WTC11 (cell line): ENCODE data around the gene PWP2. TPM values are rescaled to one million over a fixed set of nuclear protein-coding genes. Genes with fewer than 3 reads are reported as not detected.

ENCODE experiments used
- ATAC-seq: fragments of 200-7000 bp; cut with Tn5 transposase; 2 replicates; pipeline ENCODE4 v1.10.0; 2021; ENCODE audit warnings: mild to moderate bottlenecking, moderate library complexity
- CTCF ChIA-PET: fragments of 300-600 bp; sonication (Branson Sonifier 250); formaldehyde crosslinking; loops from one replicate; lab custom pipeline; 2021; ENCODE audit warnings: antibody characterized with exemption; lab: Charles Lee
- POLR2A ChIA-PET: fragments of 350-600 bp; sonication (Branson Sonifier 250); formaldehyde crosslinking; loops from one replicate; lab custom pipeline; 2021; ENCODE audit warnings: antibody characterized with exemption; lab: Charles Lee
- DNase-seq: peaks from one replicate; pipeline ENCODE4 v3.0.0; 2021; ENCODE audit warnings: low spot score
- H3K27ac Mint-ChIP-seq: 2 replicates; pipeline ENCODE4 v1.8.0; 2021; ENCODE audit warnings: mixed read lengths
- H3K27me3 Mint-ChIP-seq: 2 replicates; pipeline ENCODE4 v1.8.0; 2021; ENCODE audit warnings: low read depth, mild to moderate bottlenecking, moderate library complexity, mixed read lengths
- H3K36me3 Mint-ChIP-seq: 2 replicates; pipeline ENCODE4 v1.8.0; 2021; ENCODE audit warnings: mixed read lengths
- H3K4me1 Mint-ChIP-seq: 2 replicates; pipeline ENCODE4 v1.8.0; 2022; ENCODE audit warnings: mixed read lengths
- H3K4me3 Mint-ChIP-seq: 2 replicates; pipeline ENCODE4 v1.8.0; 2021; ENCODE audit warnings: mild to moderate bottlenecking, moderate library complexity, mixed read lengths
- H3K9me3 Mint-ChIP-seq: 2 replicates; pipeline ENCODE4 v1.8.0; 2021; ENCODE audit warnings: mixed read lengths
- ATF1 ChIP-seq: sonication (generic); formaldehyde crosslinking; IDR thresholded peaks from 2 replicates; pipeline ENCODE4 v1.8.1; 2023; ENCODE audit warnings: mild to moderate bottlenecking, moderate library complexity, missing genetic modification reagents
- CBFB ChIP-seq: sonication (generic); formaldehyde crosslinking; IDR thresholded peaks from 2 replicates; pipeline ENCODE4 v1.8.1; 2022; ENCODE audit warnings: mild to moderate bottlenecking, low read depth, missing genetic modification reagents
- ETV6 ChIP-seq: sonication (generic); formaldehyde crosslinking; IDR thresholded peaks from 2 replicates; pipeline ENCODE4 v1.8.1; 2022; ENCODE audit warnings: mild to moderate bottlenecking, missing genetic modification reagents
- FOXP1 ChIP-seq: sonication (generic); formaldehyde crosslinking; IDR thresholded peaks from 2 replicates; pipeline ENCODE4 v1.8.0; 2022; ENCODE audit warnings: missing genetic modification reagents, mild to moderate bottlenecking, moderate library complexity, borderline replicate concordance
- GTF2I ChIP-seq: fragments of 250-450 bp; sonication (Bioruptor Pico); conservative IDR thresholded peaks from 2 replicates; pipeline ENCODE4 v1.4.0; 2021; ENCODE audit warnings: mild to moderate bottlenecking
- IRF2 ChIP-seq: sonication (generic); formaldehyde crosslinking; IDR thresholded peaks from 2 replicates; pipeline ENCODE4 v1.8.0; 2022; ENCODE audit warnings: low read depth, missing genetic modification reagents, borderline replicate concordance
- JUN ChIP-seq: sonication (generic); formaldehyde crosslinking; IDR thresholded peaks from 2 replicates; pipeline ENCODE4 v1.8.0; 2023; ENCODE audit warnings: mild to moderate bottlenecking, missing genetic modification reagents
- NR2C2 ChIP-seq: sonication (generic); formaldehyde crosslinking; IDR thresholded peaks from 2 replicates; pipeline ENCODE4 v1.8.0; 2022; ENCODE audit warnings: mild to moderate bottlenecking, missing genetic modification reagents
- NR3C1 ChIP-seq: sonication (generic); formaldehyde crosslinking; conservative IDR thresholded peaks from 2 replicates; pipeline ENCODE4 v1.8.1; 2023; ENCODE audit warnings: low read depth, mild to moderate bottlenecking, missing genetic modification reagents
- OVOL2 ChIP-seq: fragments of 250-450 bp; sonication (Bioruptor Pico); IDR thresholded peaks from 2 replicates; pipeline ENCODE4 v1.9.0; 2021; ENCODE audit warnings: mild to moderate bottlenecking, borderline replicate concordance
- SMAD4 ChIP-seq: sonication (generic); formaldehyde crosslinking; IDR thresholded peaks from 2 replicates; pipeline ENCODE4 v1.8.0; 2022; ENCODE audit warnings: mild to moderate bottlenecking, missing genetic modification reagents
- SP1 ChIP-seq: sonication (generic); formaldehyde crosslinking; conservative IDR thresholded peaks from 2 replicates; pipeline ENCODE4 v1.8.1; 2022; ENCODE audit warnings: missing genetic modification reagents
- TCF7 ChIP-seq: sonication (generic); formaldehyde crosslinking; IDR thresholded peaks from 2 replicates; pipeline ENCODE4 v1.8.0; 2022; ENCODE audit warnings: mild to moderate bottlenecking, low read depth, missing genetic modification reagents, moderate library complexity
- TEAD4 ChIP-seq: sonication (generic); formaldehyde crosslinking; IDR thresholded peaks from 2 replicates; pipeline ENCODE4 v1.8.0; 2022; ENCODE audit warnings: mild to moderate bottlenecking, missing genetic modification reagents
- ZNF263 ChIP-seq: sonication (generic); formaldehyde crosslinking; IDR thresholded peaks from 2 replicates; pipeline ENCODE4 v1.8.1; 2022; ENCODE audit warnings: low read depth, mild to moderate bottlenecking, moderate library complexity, missing genetic modification reagents
- ZNF396 ChIP-seq: fragments of 250-450 bp; sonication (Bioruptor Pico); IDR thresholded peaks from 2 replicates; pipeline ENCODE4 v1.8.0; 2021; ENCODE audit warnings: mild to moderate bottlenecking, moderate library complexity, borderline replicate concordance
- total RNA-seq: library from RNA; stranded (reverse); gene quantifications from 3 replicates; pipeline ENCODE4 v1.2.3, GENCODE V29; 2021
- TF ChIP-seq, protein P1 (sequence below): fragments of 250-450 bp; sonication (Bioruptor Pico); IDR thresholded peaks from 2 replicates; pipeline ENCODE4 v1.9.0; 2021; ENCODE audit warnings: mild to moderate bottlenecking
- TF ChIP-seq, protein P2 (sequence below): sonication (generic); formaldehyde crosslinking; IDR thresholded peaks from 2 replicates; pipeline ENCODE4 v1.8.1; 2023; ENCODE audit warnings: mild to moderate bottlenecking, moderate library complexity, missing genetic modification reagents
- TF ChIP-seq, protein P3 (sequence below): fragments of 250-450 bp; sonication (Bioruptor Pico); IDR thresholded peaks from 2 replicates; pipeline ENCODE4 v1.8.0; 2021; ENCODE audit warnings: mild to moderate bottlenecking
- TF ChIP-seq, protein P4 (sequence below): fragments of 250-450 bp; sonication (Bioruptor Pico); IDR thresholded peaks from 2 replicates; pipeline ENCODE4 v1.9.0; 2021; ENCODE audit warnings: mild to moderate bottlenecking
- TF ChIP-seq, protein P5 (sequence below): sonication (generic); formaldehyde crosslinking; IDR thresholded peaks from 2 replicates; pipeline ENCODE4 v1.8.0; 2022; ENCODE audit warnings: mild to moderate bottlenecking, missing genetic modification reagents
- TF ChIP-seq, protein P6 (sequence below): sonication (generic); formaldehyde crosslinking; IDR thresholded peaks from 2 replicates; pipeline ENCODE4 v1.8.1; 2022; ENCODE audit warnings: low read depth, mild to moderate bottlenecking, moderate library complexity, missing genetic modification reagents, borderline replicate concordance
- TF ChIP-seq, protein P7 (sequence below): sonication (generic); formaldehyde crosslinking; IDR thresholded peaks from 2 replicates; pipeline ENCODE4 v1.8.0; 2022; ENCODE audit warnings: mild to moderate bottlenecking, missing genetic modification reagents
- TF ChIP-seq, protein P8 (sequence below): fragments of 200-600 bp; IDR thresholded peaks from 2 replicates; pipeline ENCODE4 v1.8.0; 2022; ENCODE audit warnings: antibody characterized with exemption

The PWP2 gene
- total RNA-seq, 1 experiment from 2014 or later: 41.6 TPM

DNA sequence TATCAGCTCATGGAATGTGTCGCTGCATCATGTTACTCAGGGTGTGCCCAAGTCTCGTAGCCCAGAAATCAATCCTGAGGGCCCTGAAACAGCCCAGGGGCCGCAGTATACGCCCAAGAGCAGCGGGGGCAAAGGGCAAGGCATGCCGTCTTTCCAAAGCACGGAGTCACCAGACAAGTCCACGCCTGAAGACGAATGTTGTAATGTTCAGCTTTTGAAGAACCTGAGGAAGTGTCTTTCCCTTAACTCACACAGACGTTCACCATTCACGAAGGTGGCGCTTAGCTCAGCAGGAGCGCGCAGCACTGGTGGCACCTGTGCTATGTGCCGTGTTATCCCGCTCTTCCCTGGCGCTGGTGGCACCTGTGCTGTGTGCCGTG, 18.8 kb upstream of the PWP2 start (continued):
- TF ChIP-seq SMAD4 (no peak), CBFB (CRISPR knock-in tag) (no peak), ZNF263 (no peak), TEAD4 (no peak), ZNF396 (no peak)
- TF ChIP-seq, protein P1, sequence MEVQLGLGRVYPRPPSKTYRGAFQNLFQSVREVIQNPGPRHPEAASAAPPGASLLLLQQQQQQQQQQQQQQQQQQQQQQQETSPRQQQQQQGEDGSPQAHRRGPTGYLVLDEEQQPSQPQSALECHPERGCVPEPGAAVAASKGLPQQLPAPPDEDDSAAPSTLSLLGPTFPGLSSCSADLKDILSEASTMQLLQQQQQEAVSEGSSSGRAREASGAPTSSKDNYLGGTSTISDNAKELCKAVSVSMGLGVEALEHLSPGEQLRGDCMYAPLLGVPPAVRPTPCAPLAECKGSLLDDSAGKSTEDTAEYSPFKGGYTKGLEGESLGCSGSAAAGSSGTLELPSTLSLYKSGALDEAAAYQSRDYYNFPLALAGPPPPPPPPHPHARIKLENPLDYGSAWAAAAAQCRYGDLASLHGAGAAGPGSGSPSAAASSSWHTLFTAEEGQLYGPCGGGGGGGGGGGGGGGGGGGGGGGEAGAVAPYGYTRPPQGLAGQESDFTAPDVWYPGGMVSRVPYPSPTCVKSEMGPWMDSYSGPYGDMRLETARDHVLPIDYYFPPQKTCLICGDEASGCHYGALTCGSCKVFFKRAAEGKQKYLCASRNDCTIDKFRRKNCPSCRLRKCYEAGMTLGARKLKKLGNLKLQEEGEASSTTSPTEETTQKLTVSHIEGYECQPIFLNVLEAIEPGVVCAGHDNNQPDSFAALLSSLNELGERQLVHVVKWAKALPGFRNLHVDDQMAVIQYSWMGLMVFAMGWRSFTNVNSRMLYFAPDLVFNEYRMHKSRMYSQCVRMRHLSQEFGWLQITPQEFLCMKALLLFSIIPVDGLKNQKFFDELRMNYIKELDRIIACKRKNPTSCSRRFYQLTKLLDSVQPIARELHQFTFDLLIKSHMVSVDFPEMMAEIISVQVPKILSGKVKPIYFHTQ (CRISPR knock-in tag): no peak

DNA sequence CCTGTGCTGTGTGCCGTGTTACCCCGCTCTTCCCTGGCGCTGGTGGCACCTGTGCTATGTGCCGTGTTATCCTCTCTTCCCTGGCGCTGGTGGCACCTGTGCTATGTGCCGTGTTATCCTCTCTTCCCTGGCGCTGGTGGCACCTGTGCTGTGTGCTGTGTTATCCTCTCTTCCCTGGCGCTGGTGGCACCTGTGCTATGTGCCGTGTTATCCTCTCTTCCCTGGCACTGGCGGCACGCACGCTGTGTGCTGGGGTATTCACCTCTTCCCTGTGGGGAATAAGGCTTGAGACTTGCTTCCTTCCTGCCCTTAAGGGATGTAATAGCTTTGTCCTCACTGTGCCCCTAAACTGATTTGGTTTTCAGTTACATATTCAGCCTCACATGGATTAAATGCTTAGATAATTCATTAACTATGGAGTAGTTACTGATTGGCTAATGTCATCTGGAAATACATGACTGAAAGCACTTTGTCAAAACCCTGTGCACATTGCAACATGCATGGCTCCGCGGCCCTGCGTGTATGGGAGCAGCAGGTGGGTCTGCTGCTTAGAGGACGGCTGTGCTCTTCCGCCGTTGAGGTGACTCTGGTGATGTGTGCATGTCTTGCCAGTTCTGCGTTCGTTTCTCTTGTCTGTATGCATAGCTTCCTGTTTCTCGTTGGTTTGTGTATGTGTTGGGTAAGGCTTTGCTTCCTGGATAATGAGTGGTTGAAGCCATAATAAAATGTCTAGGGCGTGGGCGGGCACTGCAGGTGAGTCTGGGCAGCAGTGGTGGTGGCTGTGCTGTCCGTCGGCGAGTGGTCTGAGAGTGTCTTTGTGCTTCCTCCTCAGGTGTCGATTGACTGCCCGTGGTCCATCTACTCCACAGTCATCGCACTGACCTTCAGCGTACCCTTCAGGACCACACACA, 17.9 kb upstream of the PWP2 start:
- Mint-ChIP-seq H3K27ac (no peak overlapping the region), H3K36me3 (peaks cover 38% of the 10 kb centered on the region)
- TF ChIP-seq SP1 (CRISPR knock-in tag) (no peak), GTF2I (no peak), NR2C2 (CRISPR knock-in tag) (no peak), JUN (CRISPR knock-in tag) (no peak), TCF7 (no peak), NR3C1 (CRISPR knock-in tag) (no peak), ATF1 (CRISPR knock-in tag) (no peak), TEAD4 (no peak), ZNF396 (no peak), IRF2 (CRISPR knock-in tag) (no peak), FOXP1 (CRISPR knock-in tag) (no peak), OVOL2 (CRISPR knock-in tag) (no peak), ETV6 (no peak)
- TF ChIP-seq, protein P2, sequence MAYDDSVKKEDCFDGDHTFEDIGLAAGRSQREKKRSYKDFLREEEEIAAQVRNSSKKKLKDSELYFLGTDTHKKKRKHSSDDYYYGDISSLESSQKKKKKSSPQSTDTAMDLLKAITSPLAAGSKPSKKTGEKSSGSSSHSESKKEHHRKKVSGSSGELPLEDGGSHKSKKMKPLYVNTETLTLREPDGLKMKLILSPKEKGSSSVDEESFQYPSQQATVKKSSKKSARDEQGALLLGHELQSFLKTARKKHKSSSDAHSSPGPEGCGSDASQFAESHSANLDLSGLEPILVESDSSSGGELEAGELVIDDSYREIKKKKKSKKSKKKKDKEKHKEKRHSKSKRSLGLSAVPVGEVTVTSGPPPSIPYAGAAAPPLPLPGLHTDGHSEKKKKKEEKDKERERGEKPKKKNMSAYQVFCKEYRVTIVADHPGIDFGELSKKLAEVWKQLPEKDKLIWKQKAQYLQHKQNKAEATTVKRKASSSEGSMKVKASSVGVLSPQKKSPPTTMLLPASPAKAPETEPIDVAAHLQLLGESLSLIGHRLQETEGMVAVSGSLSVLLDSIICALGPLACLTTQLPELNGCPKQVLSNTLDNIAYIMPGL (CRISPR knock-in tag): no peak
- TF ChIP-seq, protein P3, sequence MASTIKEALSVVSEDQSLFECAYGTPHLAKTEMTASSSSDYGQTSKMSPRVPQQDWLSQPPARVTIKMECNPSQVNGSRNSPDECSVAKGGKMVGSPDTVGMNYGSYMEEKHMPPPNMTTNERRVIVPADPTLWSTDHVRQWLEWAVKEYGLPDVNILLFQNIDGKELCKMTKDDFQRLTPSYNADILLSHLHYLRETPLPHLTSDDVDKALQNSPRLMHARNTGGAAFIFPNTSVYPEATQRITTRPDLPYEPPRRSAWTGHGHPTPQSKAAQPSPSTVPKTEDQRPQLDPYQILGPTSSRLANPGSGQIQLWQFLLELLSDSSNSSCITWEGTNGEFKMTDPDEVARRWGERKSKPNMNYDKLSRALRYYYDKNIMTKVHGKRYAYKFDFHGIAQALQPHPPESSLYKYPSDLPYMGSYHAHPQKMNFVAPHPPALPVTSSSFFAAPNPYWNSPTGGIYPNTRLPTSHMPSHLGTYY (CRISPR knock-in tag): no peak
- TF ChIP-seq, protein P4, sequence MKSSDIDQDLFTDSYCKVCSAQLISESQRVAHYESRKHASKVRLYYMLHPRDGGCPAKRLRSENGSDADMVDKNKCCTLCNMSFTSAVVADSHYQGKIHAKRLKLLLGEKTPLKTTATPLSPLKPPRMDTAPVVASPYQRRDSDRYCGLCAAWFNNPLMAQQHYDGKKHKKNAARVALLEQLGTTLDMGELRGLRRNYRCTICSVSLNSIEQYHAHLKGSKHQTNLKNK (CRISPR knock-in tag): no peak
- TF ChIP-seq, protein P5, sequence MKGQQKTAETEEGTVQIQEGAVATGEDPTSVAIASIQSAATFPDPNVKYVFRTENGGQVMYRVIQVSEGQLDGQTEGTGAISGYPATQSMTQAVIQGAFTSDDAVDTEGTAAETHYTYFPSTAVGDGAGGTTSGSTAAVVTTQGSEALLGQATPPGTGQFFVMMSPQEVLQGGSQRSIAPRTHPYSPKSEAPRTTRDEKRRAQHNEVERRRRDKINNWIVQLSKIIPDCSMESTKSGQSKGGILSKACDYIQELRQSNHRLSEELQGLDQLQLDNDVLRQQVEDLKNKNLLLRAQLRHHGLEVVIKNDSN (CRISPR knock-in tag): no peak
- TF ChIP-seq, protein P6, sequence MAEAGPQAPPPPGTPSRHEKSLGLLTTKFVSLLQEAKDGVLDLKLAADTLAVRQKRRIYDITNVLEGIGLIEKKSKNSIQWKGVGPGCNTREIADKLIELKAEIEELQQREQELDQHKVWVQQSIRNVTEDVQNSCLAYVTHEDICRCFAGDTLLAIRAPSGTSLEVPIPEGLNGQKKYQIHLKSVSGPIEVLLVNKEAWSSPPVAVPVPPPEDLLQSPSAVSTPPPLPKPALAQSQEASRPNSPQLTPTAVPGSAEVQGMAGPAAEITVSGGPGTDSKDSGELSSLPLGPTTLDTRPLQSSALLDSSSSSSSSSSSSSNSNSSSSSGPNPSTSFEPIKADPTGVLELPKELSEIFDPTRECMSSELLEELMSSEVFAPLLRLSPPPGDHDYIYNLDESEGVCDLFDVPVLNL (CRISPR knock-in tag): no peak
- TF ChIP-seq, protein P7, sequence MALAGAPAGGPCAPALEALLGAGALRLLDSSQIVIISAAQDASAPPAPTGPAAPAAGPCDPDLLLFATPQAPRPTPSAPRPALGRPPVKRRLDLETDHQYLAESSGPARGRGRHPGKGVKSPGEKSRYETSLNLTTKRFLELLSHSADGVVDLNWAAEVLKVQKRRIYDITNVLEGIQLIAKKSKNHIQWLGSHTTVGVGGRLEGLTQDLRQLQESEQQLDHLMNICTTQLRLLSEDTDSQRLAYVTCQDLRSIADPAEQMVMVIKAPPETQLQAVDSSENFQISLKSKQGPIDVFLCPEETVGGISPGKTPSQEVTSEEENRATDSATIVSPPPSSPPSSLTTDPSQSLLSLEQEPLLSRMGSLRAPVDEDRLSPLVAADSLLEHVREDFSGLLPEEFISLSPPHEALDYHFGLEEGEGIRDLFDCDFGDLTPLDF: no peak
- TF ChIP-seq, protein P8, sequence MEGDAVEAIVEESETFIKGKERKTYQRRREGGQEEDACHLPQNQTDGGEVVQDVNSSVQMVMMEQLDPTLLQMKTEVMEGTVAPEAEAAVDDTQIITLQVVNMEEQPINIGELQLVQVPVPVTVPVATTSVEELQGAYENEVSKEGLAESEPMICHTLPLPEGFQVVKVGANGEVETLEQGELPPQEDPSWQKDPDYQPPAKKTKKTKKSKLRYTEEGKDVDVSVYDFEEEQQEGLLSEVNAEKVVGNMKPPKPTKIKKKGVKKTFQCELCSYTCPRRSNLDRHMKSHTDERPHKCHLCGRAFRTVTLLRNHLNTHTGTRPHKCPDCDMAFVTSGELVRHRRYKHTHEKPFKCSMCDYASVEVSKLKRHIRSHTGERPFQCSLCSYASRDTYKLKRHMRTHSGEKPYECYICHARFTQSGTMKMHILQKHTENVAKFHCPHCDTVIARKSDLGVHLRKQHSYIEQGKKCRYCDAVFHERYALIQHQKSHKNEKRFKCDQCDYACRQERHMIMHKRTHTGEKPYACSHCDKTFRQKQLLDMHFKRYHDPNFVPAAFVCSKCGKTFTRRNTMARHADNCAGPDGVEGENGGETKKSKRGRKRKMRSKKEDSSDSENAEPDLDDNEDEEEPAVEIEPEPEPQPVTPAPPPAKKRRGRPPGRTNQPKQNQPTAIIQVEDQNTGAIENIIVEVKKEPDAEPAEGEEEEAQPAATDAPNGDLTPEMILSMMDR: no peak

More for the DNA sequence above, 17.9 kb upstream of the PWP2 start:
- Mint-ChIP-seq H3K9me3 (no peaks in the 10 kb centered on the region), H3K4me1 (no peaks in the 10 kb centered on the region), H3K27me3 (no peaks in the 10 kb centered on the region), H3K4me3 (no peak overlapping the region)
- DNase-seq: no peak
- ChIA-PET CTCF (no interaction called here), POLR2A (no interaction called here)
- ATAC-seq: no peak
